Middle frontal gyrus (tissue), 1 donor: Measurements from ENCODE around the gene SCAMP4.

Experiments used
- DNase-seq: peaks from one replicate; pipeline ENCODE4 v3.0.0-alpha.2; 2015; ENCODE audit warnings: low spot score; ENCODE audit errors: extremely low spot score

SCAMP4 gene

GRCh38 chr19:1936916-1937610 is 31.9 kb downstream of the SCAMP4 start:
- DNase-seq, result no peak

GRCh38 chr19:1938071-1938470 is 32.9 kb downstream of the SCAMP4 start:
- no peak for DNase-seq

- no peak for DNase-seq
Observed at GRCh38 chr19:1941146-1942077, 36.2 kb downstream of the SCAMP4 start, which contains the start of gene CSNK1G2. Gene CSNK1G2, plus strand, starts transcription at chr19:1941172. Its CDS starts 28,601 bp downstream, at chr19:1969773.

GRCh38 chr19:1942078-1942933 is 37.1 kb downstream of the SCAMP4 start:
- no peak for DNase-seq

- DNase-seq, result no peak
Observed at GRCh38 chr19:1942934-1943555, 37.8 kb downstream of the SCAMP4 start.

- no peak for DNase-seq
Observed at GRCh38 chr19:1943661-1944087, 38.5 kb downstream of the SCAMP4 start.

- DNase-seq, result no peak
Observed at GRCh38 chr19:1944088-1944915, 39.1 kb downstream of the SCAMP4 start.

- no peak for DNase-seq
Observed at GRCh38 chr19:1944916-1945561, 39.8 kb downstream of the SCAMP4 start.

- DNase-seq, result no peak
Observed at GRCh38 chr19:1945899-1946298, 40.7 kb downstream of the SCAMP4 start.

GRCh38 chr19:1947651-1948209 is 42.5 kb downstream of the SCAMP4 start:
- DNase-seq, result no peak

- no peak for DNase-seq
Observed at GRCh38 chr19:1949304-1950101, 44.3 kb downstream of the SCAMP4 start.

- DNase-seq, result no peak
Observed at GRCh38 chr19:1950640-1951039, 45.4 kb downstream of the SCAMP4 start.

GRCh38 chr19:1952635-1953034 is 47.4 kb downstream of the SCAMP4 start:
- no peak for DNase-seq

- no peak for DNase-seq
Observed at GRCh38 chr19:1953037-1953436, 47.8 kb downstream of the SCAMP4 start.

GRCh38 chr19:1953441-1954094 is 48.4 kb downstream of the SCAMP4 start:
- DNase-seq, result no peak

GRCh38 chr19:1954532-1954933 is 49.3 kb downstream of the SCAMP4 start:
- no peak for DNase-seq

GRCh38 chr19:1955171-1956121 is 50.2 kb downstream of the SCAMP4 start:
- no peak for DNase-seq
